Pons (tissue), 1 donor: ENCODE measurements around the gene TMEM33.

Experiments
- DNase-seq: peaks from one replicate; pipeline ENCODE4 v3.0.0-alpha.2; 2016; ENCODE audit warnings: low spot score

The TMEM33 gene

DNA sequence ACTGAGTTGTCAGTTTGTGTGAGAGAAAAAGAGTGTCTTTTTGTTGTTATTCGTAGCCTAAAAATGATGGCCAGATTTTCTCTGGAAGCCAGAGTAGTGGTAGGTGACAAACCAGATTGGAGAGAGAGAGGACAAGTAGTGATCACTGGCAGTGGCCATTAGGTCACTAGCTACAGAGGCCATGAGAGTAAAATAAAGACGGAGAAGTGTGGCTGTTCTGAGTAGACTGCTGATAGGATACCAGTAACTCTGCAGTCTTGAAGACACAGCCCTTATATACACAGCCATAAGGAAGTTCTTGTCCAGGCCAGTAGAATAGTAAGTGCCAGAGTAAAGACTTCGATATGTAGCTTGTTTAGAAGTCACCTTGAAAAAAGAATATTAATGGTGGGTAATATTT lies 62.8 kb downstream of the TMEM33 start:
- no peak for DNase-seq

DNA sequence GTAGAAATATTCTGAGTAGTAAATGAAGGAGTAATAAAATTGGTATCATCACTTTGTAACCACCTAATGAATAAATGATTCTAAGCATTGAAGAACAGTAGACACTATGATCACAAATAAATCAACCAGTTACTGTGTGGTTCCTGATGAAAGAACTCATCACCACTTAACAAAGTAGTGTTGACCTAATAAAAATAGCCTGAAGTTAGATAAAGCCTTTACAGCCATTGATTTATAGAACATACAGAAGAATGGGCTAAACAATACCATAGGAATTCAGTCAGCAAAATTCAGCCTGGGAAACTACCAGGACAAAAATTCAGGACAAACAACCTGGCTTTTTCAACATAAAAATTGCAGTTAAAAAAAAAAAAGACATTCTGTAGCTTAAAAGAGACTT lies 64.1 kb downstream of the TMEM33 start:
- no peak for DNase-seq

DNA sequence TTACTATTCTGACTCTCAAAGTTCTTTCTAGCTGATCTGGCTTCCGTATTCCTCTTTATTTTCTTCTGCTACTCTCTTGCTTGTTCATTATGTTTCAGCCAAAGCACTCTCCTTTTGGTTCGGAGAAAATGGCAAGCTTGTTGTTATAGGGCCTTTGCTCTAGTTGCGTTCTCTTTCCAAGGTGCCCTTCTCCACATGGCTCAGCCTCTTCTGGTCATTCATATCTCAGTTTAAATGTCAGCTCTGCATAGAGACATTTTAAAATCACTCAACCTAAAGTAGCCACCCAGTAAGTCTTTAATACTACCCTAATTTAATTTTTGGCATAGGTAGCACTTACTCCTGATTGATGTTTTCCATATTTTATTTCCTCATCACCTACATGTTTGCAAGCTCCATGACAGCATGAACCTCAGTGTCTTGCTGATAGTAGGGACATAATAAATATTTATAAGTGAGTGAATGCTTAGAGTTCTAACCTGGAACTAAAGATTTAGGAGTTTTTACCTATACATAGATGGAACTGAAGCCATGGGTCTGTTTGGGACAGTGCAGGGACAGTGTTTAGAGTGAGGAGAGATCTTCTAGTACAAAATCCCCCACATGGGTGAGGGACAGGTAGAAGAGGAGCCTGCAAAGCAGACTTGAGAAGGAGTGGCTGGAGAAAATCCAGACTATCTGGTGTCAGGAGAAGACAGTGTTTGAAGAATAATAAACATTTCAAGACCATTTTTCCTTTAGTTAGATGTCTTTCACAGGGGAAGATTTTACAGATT lies 73.0 kb downstream of the TMEM33 start:
- DNase-seq: no peak
